Kidney epithelial cell (primary cell): Measurements from ENCODE around the gene LAMC3. TPM values are rescaled to one million over a fixed set of nuclear protein-coding genes. Genes with fewer than 3 reads are reported as not detected.

Experiments
- DNase-seq: peaks from one replicate; pipeline ENCODE4 v3.0.0-alpha.2; 2010; ENCODE audit warnings: low read depth
- H3K27me3 ChIP-seq: 2 replicates; pipeline ENCODE4 v1.6.0; 2011; ENCODE audit warnings: low read length; ENCODE audit not compliant: control insufficient read depth, insufficient read depth
- H3K36me3 ChIP-seq: 2 replicates; pipeline ENCODE4 v1.5.1; 2011; ENCODE audit warnings: low read length; ENCODE audit not compliant: control insufficient read depth, insufficient read depth
- H3K4me3 ChIP-seq: 2 replicates; pipeline ENCODE4 v1.5.1; 2011; ENCODE audit warnings: low read depth, mild to moderate bottlenecking, control low read depth, low read length
- CTCF ChIP-seq: IDR thresholded peaks from 2 replicates; pipeline ENCODE4 v1.5.1; 2011; ENCODE audit warnings: mild to moderate bottlenecking, moderate library complexity, low read length, control low read depth, inconsistent platforms; ENCODE audit not compliant: insufficient read depth, poor library complexity, severe bottlenecking
- total RNA-seq: library from RNA; depleted of rRNA; stranded (reverse); fragments of >200 nt; gene quantifications from 2 replicates; pipeline ENCODE4 v1.2.3, GENCODE V29; 2015

LAMC3 gene
- total RNA-seq, 1 donor from 2014 or later = 7.5 TPM

GRCh38 chr9:131068076-131068816 is 59.3 kb downstream of the LAMC3 start:
- no peak for DNase-seq

GRCh38 chr9:131069699-131070098 is 60.7 kb downstream of the LAMC3 start:
- no peak for TF ChIP-seq CTCF
- no peaks in the 10 kb centered on the region for H3K36me3 ChIP-seq
- peaks cover 18% of the 10 kb centered on the region for H3K27me3 ChIP-seq
- no peak overlapping the region for H3K4me3 ChIP-seq
- DNase-seq = no peak

More at GRCh38 chr9:131068076-131068816, 59.3 kb downstream of the LAMC3 start:
- H3K36me3 ChIP-seq = no peaks in the 10 kb centered on the region
- no peak for TF ChIP-seq CTCF
- H3K4me3 ChIP-seq = no peak overlapping the region
- peaks cover 20% of the 10 kb centered on the region for H3K27me3 ChIP-seq

GRCh38 chr9:131072107-131072870 is 63.3 kb downstream of the LAMC3 start:
- Histone ChIP-seq H3K27me3 (peaks cover 18% of the 10 kb centered on the region), H3K4me3 (no peak overlapping the region), H3K36me3 (no peaks in the 10 kb centered on the region)
- no peak for DNase-seq
- TF ChIP-seq CTCF = no peak

GRCh38 chr9:131072871-131073237 is 63.9 kb downstream of the LAMC3 start:
- Histone ChIP-seq H3K4me3 (no peak overlapping the region), H3K36me3 (no peaks in the 10 kb centered on the region), H3K27me3 (peaks cover 13% of the 10 kb centered on the region)
- DNase-seq = no peak
- TF ChIP-seq CTCF = no peak

GRCh38 chr9:131076347-131077195 is 67.6 kb downstream of the LAMC3 start:
- Histone ChIP-seq H3K4me3 (no peak overlapping the region), H3K36me3 (no peaks in the 10 kb centered on the region), H3K27me3 (peaks cover 2% of the 10 kb centered on the region)
- TF ChIP-seq CTCF = no peak
- DNase-seq = no peak
